ENCODE measurements around the gene PLXNA3. TPM values are rescaled to one million over a fixed set of nuclear protein-coding genes. Genes with fewer than 3 reads are reported as not detected.
A peak's percentile ranks its signal among the peaks of the same experiment; 100 is the strongest.

Gene PLXNA3
- total RNA-seq, 1 experiment from 2014 or later, result 128 TPM

DNA sequence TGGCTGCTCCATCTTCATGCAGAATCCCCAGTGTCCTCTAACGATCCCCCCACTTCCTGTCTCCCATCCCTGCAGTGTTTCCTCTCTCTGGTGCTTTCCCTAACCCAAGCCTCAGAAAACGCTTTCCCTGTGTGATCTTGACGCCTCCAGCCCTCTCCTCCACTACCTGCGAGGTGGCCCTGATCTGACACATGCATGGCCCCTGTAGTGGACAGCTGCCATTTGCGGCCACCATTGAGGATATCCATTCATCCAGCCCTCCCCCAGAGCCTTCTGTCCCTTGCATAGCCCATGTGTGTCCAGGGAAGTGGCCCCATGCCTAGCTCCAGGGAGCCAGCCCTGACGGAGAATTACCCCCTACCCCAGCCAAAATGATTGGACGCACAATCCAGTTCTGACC is 25.2 kb downstream of the PLXNA3 start:
- BruUV-seq (replicated peaks), result no TSS peak
- in situ Hi-C loops (cut with HindIII; ENCODE audit: low pct_unique_long_range_greater_than_20kb, low sequenced_read_pairs), result no loop called here
- Histone ChIP-seq H3K27me3 (ENCODE audit: control insufficient read depth, insufficient read depth, low read length) (no peaks in the 10 kb centered on the region), H3K4me3 (ENCODE audit: low read depth in 2 of 2, low read length in 2 of 2) (no peak overlapping the region), H3K27ac (ENCODE audit: low read length) (no peak overlapping the region), H3K9me3 (ENCODE audit: control insufficient read depth, insufficient read depth, low read depth, low read length) (no peaks in the 10 kb centered on the region), H3K36me3 (ENCODE audit: control insufficient read depth, insufficient read depth, low read length) (no peaks in the 10 kb centered on the region), H3K4me1 (ENCODE audit: control insufficient read depth, insufficient read depth, low read length) (peaks cover 23% of the 10 kb centered on the region)
- intact Hi-C loops (cut with micrococcal nuclease; ENCODE audit: unreplicated experiment), result no loop called here
- POLR2A ChIA-PET, result no interaction called here
- TF ChIP-seq, protein P1, sequence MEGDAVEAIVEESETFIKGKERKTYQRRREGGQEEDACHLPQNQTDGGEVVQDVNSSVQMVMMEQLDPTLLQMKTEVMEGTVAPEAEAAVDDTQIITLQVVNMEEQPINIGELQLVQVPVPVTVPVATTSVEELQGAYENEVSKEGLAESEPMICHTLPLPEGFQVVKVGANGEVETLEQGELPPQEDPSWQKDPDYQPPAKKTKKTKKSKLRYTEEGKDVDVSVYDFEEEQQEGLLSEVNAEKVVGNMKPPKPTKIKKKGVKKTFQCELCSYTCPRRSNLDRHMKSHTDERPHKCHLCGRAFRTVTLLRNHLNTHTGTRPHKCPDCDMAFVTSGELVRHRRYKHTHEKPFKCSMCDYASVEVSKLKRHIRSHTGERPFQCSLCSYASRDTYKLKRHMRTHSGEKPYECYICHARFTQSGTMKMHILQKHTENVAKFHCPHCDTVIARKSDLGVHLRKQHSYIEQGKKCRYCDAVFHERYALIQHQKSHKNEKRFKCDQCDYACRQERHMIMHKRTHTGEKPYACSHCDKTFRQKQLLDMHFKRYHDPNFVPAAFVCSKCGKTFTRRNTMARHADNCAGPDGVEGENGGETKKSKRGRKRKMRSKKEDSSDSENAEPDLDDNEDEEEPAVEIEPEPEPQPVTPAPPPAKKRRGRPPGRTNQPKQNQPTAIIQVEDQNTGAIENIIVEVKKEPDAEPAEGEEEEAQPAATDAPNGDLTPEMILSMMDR (IDR thresholded peaks at IDR 0.05), result no peak
- TF ChIP-seq TCF7L2 (IDR thresholded peaks at IDR 0.05; ENCODE audit: low read depth, low read length), result no peak
- TF ChIP-seq SIN3A (IDR thresholded peaks at IDR 0.05; ENCODE audit: borderline replicate concordance, insufficient read depth, low read depth, low read length), result no peak
- CTCF ChIA-PET, result no interaction called here
- ATAC-seq, result no peak
- no peak for DNase-seq (ENCODE audit: low read depth, low spot score)

DNA sequence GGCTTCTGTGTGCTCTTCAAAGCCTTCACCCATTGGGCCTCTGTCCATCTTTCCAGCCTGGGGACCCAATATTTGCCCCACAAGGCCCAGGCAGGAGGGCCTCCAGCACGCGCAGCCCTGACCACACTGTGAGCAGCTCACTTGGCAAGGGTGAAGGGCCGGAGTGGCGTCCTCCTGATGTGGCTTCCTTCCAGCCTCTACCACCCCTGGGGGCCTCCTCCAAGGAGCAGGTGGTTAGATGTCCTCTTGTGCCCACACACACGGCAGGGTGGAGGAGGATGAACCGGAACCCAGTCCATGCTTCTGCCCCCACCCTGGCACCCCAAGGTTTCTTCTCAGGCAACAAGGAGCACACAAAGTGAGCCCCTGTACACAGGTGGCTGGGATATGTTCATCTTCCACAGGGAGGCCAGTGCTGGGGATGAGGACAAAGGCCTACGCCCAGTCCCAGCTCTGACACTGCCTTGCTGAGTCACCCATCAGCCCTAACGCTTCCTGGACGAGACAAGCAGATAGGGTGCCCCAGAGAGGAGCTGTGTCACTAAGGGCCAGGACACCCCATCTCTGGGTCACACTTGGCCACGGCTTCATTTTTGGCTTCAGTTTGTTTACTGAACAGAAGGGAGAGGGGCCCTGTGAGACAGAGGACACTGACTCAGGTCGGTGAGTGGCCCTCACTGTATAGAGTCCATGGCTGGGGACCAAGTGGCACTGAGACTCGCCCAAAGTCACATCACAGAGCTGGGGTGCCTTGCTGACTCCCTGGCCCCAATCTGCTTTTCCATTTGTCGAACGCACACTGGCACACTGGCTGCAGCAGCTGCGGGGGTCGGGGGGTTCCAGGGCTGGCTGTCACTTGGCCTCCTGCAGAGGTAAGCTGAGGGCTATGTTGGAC is 26.4 kb downstream of the PLXNA3 start:
- ATAC-seq (no peak), DNase-seq (ENCODE audit: low read depth, low spot score) (no peak)
- Histone ChIP-seq H3K4me1 (ENCODE audit: control insufficient read depth, insufficient read depth, low read length) (peaks cover 24% of the 10 kb centered on the region), H3K36me3 (ENCODE audit: control insufficient read depth, insufficient read depth, low read length) (no peaks in the 10 kb centered on the region), H3K27me3 (ENCODE audit: control insufficient read depth, insufficient read depth, low read length) (no peaks in the 10 kb centered on the region), H3K27ac (ENCODE audit: low read length) (no peak overlapping the region), H3K9me3 (ENCODE audit: control insufficient read depth, insufficient read depth, low read depth, low read length) (no peaks in the 10 kb centered on the region), H3K4me3 (ENCODE audit: low read depth in 2 of 2, low read length in 2 of 2) (no peak overlapping the region)
- CTCF ChIA-PET, result no interaction called here
- TSS peak; percentile 28 for BruUV-seq (replicated peaks)
- TF ChIP-seq POLR2AphosphoS5 (IDR thresholded peaks at IDR 0.05; ENCODE audit: low read depth, low read length), result no peak
- TF ChIP-seq, protein P1 (IDR thresholded peaks at IDR 0.05), result no peak
- TF ChIP-seq SIN3A (IDR thresholded peaks at IDR 0.05; ENCODE audit: borderline replicate concordance, insufficient read depth, low read depth, low read length), result no peak
- TF ChIP-seq TCF7L2 (IDR thresholded peaks at IDR 0.05; ENCODE audit: low read depth, low read length), result no peak
- TF ChIP-seq, protein P2, sequence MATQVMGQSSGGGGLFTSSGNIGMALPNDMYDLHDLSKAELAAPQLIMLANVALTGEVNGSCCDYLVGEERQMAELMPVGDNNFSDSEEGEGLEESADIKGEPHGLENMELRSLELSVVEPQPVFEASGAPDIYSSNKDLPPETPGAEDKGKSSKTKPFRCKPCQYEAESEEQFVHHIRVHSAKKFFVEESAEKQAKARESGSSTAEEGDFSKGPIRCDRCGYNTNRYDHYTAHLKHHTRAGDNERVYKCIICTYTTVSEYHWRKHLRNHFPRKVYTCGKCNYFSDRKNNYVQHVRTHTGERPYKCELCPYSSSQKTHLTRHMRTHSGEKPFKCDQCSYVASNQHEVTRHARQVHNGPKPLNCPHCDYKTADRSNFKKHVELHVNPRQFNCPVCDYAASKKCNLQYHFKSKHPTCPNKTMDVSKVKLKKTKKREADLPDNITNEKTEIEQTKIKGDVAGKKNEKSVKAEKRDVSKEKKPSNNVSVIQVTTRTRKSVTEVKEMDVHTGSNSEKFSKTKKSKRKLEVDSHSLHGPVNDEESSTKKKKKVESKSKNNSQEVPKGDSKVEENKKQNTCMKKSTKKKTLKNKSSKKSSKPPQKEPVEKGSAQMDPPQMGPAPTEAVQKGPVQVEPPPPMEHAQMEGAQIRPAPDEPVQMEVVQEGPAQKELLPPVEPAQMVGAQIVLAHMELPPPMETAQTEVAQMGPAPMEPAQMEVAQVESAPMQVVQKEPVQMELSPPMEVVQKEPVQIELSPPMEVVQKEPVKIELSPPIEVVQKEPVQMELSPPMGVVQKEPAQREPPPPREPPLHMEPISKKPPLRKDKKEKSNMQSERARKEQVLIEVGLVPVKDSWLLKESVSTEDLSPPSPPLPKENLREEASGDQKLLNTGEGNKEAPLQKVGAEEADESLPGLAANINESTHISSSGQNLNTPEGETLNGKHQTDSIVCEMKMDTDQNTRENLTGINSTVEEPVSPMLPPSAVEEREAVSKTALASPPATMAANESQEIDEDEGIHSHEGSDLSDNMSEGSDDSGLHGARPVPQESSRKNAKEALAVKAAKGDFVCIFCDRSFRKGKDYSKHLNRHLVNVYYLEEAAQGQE (IDR thresholded peaks at IDR 0.05; ENCODE audit: insufficient read depth in 1 of 2, low read depth in 2 of 2, low read length in 1 of 2), result no peak
- intact Hi-C loops (cut with micrococcal nuclease; ENCODE audit: unreplicated experiment), result no loop called here
- POLR2A ChIA-PET, result no interaction called here
- in situ Hi-C loops (cut with HindIII; ENCODE audit: low pct_unique_long_range_greater_than_20kb, low sequenced_read_pairs), result no loop called here

All from Panc1 (cell line).